HG03060 (cell line): ENCODE data around the gene FSTL4.

ENCODE experiments used
- ATAC-seq: cut with Tn5 transposase; IDR thresholded peaks from one replicate; pipeline ENCODE4 v1.9.1; 2021; ENCODE audit warnings: low read depth, moderate number of reproducible peaks; ENCODE audit not compliant: unreplicated experiment

Gene FSTL4

GRCh38 chr5:133372293-133372937, 239.9 kb downstream of the FSTL4 start:
- no peak for ATAC-seq

- ATAC-seq, result no peak
Observed at GRCh38 chr5:133371371-133372155, 240.8 kb downstream of the FSTL4 start.

- ATAC-seq, result no peak
Observed at GRCh38 chr5:133370904-133371303, 241.4 kb downstream of the FSTL4 start.

- no peak for ATAC-seq
Observed at GRCh38 chr5:133370036-133370831, 242.1 kb downstream of the FSTL4 start.

- ATAC-seq, result no peak
Observed at GRCh38 chr5:133368916-133369783, 243.2 kb downstream of the FSTL4 start.

- ATAC-seq, result no peak
Observed at GRCh38 chr5:133367984-133368383, 244.4 kb downstream of the FSTL4 start.

- no peak for ATAC-seq
Observed at GRCh38 chr5:133367071-133367786, 245.1 kb downstream of the FSTL4 start.

- ATAC-seq, result no peak
Observed at GRCh38 chr5:133366438-133366837, 245.9 kb downstream of the FSTL4 start.

- no peak for ATAC-seq
Observed at GRCh38 chr5:133365738-133366137, 246.6 kb downstream of the FSTL4 start.

GRCh38 chr5:133364936-133365707, 247.2 kb downstream of the FSTL4 start:
- no peak for ATAC-seq

DNA sequence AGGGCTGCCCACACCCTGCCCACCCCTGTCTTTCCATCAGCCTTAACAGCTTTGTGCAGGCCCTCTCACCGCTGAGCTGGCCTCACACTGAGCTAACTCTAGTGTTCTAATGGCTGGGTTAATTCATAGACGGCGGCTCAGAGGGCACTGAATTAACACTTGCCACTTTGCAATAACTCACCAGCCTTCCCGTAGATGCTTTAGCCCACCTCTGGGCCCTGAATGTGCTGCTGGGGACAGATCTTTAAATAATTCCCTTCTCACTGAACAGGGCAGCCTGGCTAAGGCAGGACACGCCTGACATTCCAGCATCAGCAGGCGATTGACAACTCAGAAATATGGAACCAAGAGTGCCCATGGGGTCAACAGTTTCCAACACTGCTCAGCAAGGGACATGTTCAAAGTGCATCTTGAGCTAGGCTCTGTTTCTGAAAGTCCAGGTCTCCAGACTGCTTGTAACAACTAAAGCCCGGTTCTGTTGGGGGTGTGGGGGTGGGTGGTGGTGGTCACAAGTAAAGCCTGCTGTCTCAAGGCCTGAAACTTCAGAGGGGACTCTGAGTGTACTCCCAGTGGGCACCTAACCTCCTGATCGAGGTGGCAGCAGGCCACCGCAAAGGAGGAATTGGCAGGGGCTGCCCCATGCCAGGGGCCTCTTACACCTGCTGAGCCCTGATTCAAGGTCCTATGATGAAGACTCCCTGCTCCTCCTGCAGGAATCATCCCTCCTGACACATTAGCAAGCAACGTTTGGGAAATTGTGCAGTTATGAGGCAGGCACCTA, 248.3 kb downstream of the FSTL4 start:
- no peak for ATAC-seq

DNA sequence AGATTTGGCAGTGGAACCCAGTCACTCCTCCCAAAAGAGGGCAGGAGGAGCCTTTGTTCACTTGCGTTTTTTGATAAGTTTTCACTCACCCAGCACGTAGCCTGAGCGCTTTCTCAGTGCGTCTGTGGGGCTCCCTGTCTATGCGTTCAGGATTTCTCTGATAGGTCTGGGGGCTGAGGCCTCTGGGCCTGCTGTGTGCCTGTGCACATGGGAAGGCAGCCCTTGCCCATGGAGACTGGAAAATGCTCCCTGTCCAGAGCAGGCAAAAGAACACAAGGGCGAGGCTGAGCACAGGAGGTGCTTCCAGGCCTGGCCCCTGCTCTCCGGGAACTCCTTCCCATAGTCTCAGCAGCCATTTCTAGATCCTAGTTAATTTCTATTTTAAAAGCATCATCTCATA, 249.9 kb downstream of the FSTL4 start:
- ATAC-seq, result no peak

DNA sequence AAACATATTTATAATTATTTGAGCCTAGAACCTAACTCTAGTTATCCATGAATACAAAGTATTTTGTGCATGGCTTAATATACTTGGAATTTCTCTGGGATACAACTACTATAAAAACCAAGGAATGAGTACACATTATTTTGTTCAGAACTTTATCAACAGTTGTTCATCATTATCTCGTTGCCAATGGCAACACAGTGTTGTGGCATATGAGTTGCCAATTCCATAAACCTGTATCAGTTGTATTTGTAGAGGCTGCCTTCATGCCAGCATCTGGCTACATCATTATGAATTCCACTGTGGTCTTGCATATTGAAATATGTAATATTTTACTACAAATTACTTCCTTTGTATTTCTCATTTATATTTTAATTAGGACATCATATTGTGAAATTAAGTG, 250.4 kb downstream of the FSTL4 start:
- ATAC-seq, result no peak

GRCh38 chr5:133360693-133361472, 251.5 kb downstream of the FSTL4 start:
- ATAC-seq, result no peak

DNA sequence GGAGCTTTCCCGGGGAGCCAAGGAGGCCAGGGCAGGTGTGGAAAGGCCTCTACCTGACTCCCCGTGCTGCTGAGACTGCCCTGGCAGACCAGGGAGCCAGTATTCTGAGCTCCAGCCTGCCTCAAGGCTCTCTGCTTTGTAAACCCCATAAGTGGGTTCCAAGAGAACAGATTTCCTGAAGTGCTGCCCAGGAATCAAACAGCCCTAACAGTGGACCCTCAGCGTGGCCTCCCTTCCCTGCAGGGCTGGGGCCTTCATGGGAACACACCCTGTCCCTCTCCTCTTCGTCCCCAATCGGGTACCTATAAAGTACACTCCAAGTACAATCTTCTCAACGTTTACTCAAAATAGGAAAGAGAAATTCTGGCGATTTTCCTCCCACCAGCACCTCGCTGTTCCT, 252.5 kb downstream of the FSTL4 start:
- ATAC-seq, result no peak

- no peak for ATAC-seq
Observed at GRCh38 chr5:133358271-133358670, 254.1 kb downstream of the FSTL4 start.

DNA sequence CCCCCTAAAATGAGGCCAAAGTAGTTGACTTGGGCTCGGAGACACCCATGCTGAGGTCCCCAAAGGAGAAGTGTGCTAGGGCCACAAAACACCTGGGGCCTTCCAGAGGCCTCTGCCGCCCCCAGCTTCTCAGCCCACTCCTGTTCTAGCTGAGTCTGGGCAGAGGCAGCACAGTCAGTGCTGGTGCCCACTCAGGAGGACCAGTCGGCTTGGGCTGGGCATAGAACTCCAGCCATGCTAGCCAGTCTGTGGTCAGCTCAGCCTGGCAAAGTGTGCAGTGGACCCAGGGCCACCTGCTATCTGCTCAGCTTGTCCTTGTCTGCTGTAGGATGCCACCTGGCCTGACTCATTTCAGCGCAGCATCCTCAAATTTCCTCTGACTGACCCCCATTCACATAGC, 254.6 kb downstream of the FSTL4 start:
- ATAC-seq, result no peak
